ENCODE data around the gene SFRP5.

DNA sequence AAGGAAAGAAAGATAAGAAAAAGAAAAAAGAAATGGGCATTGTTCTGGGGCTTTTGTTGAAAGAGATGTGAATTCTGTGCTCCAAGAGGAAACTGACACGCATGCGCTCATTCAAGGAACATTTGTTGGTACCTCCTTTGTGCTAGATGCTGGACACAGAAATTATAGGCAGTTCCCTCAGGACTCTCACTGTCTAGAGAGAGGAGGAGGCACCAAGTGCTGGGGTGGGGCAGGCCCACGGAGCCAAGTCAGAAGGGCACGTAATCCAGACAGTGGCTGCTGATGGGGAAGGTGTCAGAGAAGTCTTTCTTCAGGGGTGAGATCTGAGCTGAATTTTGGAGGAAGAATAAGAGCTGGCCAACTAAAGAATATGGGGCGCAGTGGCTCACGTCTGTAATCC, 37.8 kb downstream of the SFRP5 start:
- TF ChIP-seq CTCF (IDR thresholded peaks at IDR 0.05) (no peak), EZH2 (IDR thresholded peaks at IDR 0.05; ENCODE audit: borderline replicate concordance, insufficient read depth, low read depth, low read length, poor library complexity, severe bottlenecking) (no peak)
